ENCODE data around the gene GBF1. TPM values are rescaled to one million over a fixed set of nuclear protein-coding genes. Genes with fewer than 3 reads are reported as not detected.

The GBF1 gene
- total and polyA plus RNA-seq, 2 of the 13 experiments (the other 11 are each of a cell fraction or from before 2014, with no cell fraction given), result 17.1 to 21.9 TPM

DNA sequence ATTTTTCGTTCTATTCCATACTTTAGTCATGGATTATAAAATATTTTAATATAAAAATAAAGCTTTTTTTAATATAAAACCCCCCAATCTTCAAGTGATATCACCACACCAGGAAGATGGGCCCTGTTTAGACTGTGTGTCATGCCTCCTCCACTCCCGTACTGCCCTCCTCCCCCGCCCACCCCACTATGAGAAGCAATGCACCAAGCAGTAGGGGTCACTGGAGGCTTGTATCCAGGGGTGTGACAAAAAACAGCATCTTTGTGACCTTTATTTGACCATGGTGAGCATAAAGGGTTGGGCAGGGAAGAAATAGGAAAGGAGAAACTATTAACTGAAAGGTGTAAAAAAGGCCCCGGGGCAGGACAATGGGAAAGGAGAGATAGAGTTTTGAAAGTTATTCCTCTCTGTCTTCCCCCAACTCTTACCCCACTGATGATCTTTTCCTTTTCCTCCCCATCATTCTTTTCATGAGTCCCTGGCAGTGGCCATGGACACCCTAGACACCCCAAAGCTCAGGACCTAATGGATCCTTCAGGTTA, 7.5 kb upstream of the GBF1 start:
- Histone ChIP-seq H3K4me2 (ENCODE audit: low read depth, low read length) (no peak overlapping the region), H3K9ac (ENCODE audit: insufficient read depth, low read depth, low read length) (no peak overlapping the region), H3K36me3 (replicated peaks in 1 of 2; ENCODE audit: control insufficient read depth in 1 of 2, insufficient read depth in 2 of 2, low read length in 2 of 2) (no peaks in the 10 kb centered on the region), H3K27me3 (ENCODE audit: control insufficient read depth in 1 of 2, insufficient read depth in 2 of 2, low read length in 2 of 2) (peaks cover 12 to 73% of the 10 kb centered on the region in 2 experiments; a peak in 4 of 5 replicates), H2AFZ (ENCODE audit: low read length) (no peak overlapping the region), H3K4me1 (ENCODE audit: insufficient read depth, low read length) (peaks cover 48% of the 10 kb centered on the region), H3K4me3 (replicated peaks in 1 of 3; ENCODE audit: insufficient read depth in 1 of 3, low read depth in 2 of 3, low read length in 3 of 3) (no peak overlapping the region), H3K79me2 (ENCODE audit: insufficient read depth, low read length) (no peaks in the 10 kb centered on the region), H3K27ac (ENCODE audit: extremely low read length, insufficient read depth, low read length) (no peak overlapping the region), H3K9me3 (ENCODE audit: low read length) (no peaks in the 10 kb centered on the region), H4K20me1 (ENCODE audit: insufficient read depth, low read length) (no peaks in the 10 kb centered on the region)
- in situ Hi-C loops (cut with HindIII; ENCODE audit: extremely low pct_ligation_motif_present, low pct_unique_long_range_greater_than_20kb), result no loop called here
- FAIRE-seq, result no peak
- no peak for ATAC-seq
- ChIA-PET POLR2A (no interaction called here), CTCF (ENCODE audit: low intra/inter-chr PET ratio, low total read pairs) (no interaction called here)
- no TSS peak for BruUV-seq (replicated peaks)
- TF ChIP-seq ZNF329 (CRISPR knock-in tag; IDR thresholded peaks at IDR 0.05; ENCODE audit: low read depth) (no peak), KLF12 (CRISPR knock-in tag; IDR thresholded peaks at IDR 0.05; ENCODE audit: borderline replicate concordance) (no peak), MBNL3 (CRISPR knock-in tag; conservative IDR thresholded peaks at IDR 0.05) (no peak), MYNN (CRISPR knock-in tag; IDR thresholded peaks at IDR 0.05; ENCODE audit: low read depth) (no peak), BRD4 (CRISPR knock-in tag; IDR thresholded peaks at IDR 0.05) (no peak), TCF12 (IDR thresholded peaks at IDR 0.05) (no peak), TCF12 (CRISPR knock-in tag; IDR thresholded peaks at IDR 0.05) (no peak), HCFC1 (IDR thresholded peaks at IDR 0.05; ENCODE audit: low read depth, low read length) (no peak)
- TF ChIP-seq, protein P1, sequence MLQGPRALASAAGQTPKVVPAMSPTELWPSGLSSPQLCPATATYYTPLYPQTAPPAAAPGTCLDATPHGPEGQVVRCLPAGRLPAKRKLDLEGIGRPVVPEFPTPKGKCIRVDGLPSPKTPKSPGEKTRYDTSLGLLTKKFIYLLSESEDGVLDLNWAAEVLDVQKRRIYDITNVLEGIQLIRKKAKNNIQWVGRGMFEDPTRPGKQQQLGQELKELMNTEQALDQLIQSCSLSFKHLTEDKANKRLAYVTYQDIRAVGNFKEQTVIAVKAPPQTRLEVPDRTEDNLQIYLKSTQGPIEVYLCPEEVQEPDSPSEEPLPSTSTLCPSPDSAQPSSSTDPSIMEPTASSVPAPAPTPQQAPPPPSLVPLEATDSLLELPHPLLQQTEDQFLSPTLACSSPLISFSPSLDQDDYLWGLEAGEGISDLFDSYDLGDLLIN (CRISPR knock-in tag; IDR thresholded peaks at IDR 0.05; ENCODE audit: borderline replicate concordance), result no peak
- TF ChIP-seq, protein P2, sequence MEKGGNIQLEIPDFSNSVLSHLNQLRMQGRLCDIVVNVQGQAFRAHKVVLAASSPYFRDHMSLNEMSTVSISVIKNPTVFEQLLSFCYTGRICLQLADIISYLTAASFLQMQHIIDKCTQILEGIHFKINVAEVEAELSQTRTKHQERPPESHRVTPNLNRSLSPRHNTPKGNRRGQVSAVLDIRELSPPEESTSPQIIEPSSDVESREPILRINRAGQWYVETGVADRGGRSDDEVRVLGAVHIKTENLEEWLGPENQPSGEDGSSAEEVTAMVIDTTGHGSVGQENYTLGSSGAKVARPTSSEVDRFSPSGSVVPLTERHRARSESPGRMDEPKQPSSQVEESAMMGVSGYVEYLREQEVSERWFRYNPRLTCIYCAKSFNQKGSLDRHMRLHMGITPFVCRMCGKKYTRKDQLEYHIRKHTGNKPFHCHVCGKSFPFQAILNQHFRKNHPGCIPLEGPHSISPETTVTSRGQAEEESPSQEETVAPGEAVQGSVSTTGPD (CRISPR knock-in tag; IDR thresholded peaks at IDR 0.05), result no peak
- TF ChIP-seq, protein P3, sequence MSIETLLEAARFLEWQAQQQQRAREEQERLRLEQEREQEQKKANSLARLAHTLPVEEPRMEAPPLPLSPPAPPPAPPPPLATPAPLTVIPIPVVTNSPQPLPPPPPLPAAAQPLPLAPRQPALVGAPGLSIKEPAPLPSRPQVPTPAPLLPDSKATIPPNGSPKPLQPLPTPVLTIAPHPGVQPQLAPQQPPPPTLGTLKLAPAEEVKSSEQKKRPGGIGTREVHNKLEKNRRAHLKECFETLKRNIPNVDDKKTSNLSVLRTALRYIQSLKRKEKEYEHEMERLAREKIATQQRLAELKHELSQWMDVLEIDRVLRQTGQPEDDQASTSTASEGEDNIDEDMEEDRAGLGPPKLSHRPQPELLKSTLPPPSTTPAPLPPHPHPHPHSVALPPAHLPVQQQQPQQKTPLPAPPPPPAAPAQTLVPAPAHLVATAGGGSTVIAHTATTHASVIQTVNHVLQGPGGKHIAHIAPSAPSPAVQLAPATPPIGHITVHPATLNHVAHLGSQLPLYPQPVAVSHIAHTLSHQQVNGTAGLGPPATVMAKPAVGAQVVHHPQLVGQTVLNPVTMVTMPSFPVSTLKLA (IDR thresholded peaks at IDR 0.05), result no peak
- no peak for DNase-seq (ENCODE audit: low spot score)
- 18% methylated on average over 4 of the region's 4 CpGs for WGBS (ENCODE audit: low lambda C conversion rate)
- intact Hi-C loops (cut with micrococcal nuclease; ENCODE audit: unreplicated experiment), result no loop called here
